AG10803 (cell line): Measurements from ENCODE around the gene RETREG1.
A peak's percentile ranks its signal among the peaks of the same experiment; 100 is the strongest.

Source experiments
- DNase-seq: peaks from one replicate; pipeline ENCODE4 v3.0.0; 2010; ENCODE audit warnings: low read depth
- H3K4me3 ChIP-seq: 2 replicates; pipeline ENCODE4 v1.5.1; 2011; ENCODE audit warnings: mild to moderate bottlenecking, low read length, control low read depth
- CTCF ChIP-seq: conservative IDR thresholded peaks from 2 replicates; pipeline ENCODE4 v1.5.1; 2011; ENCODE audit warnings: mild to moderate bottlenecking, low read length, control low read depth, inconsistent platforms

Gene RETREG1

GRCh38 chr5:16505140-16505891 is 111.5 kb downstream of the RETREG1 start:
- H3K4me3 ChIP-seq = no peak overlapping the region
- DNase-seq = no peak
- TF ChIP-seq CTCF = no peak

GRCh38 chr5:16504571-16504970 is 112.2 kb downstream of the RETREG1 start:
- DNase-seq = no peak
- no peak for TF ChIP-seq CTCF
- no peak overlapping the region for H3K4me3 ChIP-seq

GRCh38 chr5:16502866-16503265 is 113.9 kb downstream of the RETREG1 start:
- no peak for DNase-seq
- no peak for TF ChIP-seq CTCF
- H3K4me3 ChIP-seq = no peak overlapping the region

GRCh38 chr5:16500024-16500423 is 116.8 kb downstream of the RETREG1 start:
- DNase-seq = no peak
- no peak overlapping the region for H3K4me3 ChIP-seq
- TF ChIP-seq CTCF = no peak

- DNase-seq = no peak
- H3K4me3 ChIP-seq = no peak overlapping the region
- TF ChIP-seq CTCF = no peak
These were observed 119.3 kb downstream of the RETREG1 start for GRCh38 chr5:16497546-16497945.

- DNase-seq = no peak
- no peak overlapping the region for H3K4me3 ChIP-seq
- TF ChIP-seq CTCF = no peak
These were observed 123.5 kb downstream of the RETREG1 start for GRCh38 chr5:16493261-16493660.

GRCh38 chr5:16492398-16493140 is 124.2 kb downstream of the RETREG1 start:
- TF ChIP-seq CTCF = no peak
- no peak overlapping the region for H3K4me3 ChIP-seq
- DNase-seq = peak; percentile 88
